Progenitor cell of endocrine pancreas (in vitro differentiated cells): Measurements from ENCODE around the gene ZFP1. TPM values are rescaled to one million over a fixed set of nuclear protein-coding genes. Genes with fewer than 3 reads are reported as not detected.

Experiments used
- DNase-seq: peaks from one replicate; pipeline ENCODE4 v3.0.0; 2021; ENCODE audit warnings: low spot score; ENCODE audit not compliant: unreplicated experiment
- H3K27ac Mint-ChIP-seq: 2 replicates; pipeline ENCODE4 v1.8.0; 2021; ENCODE audit warnings: mild to moderate bottlenecking, moderate library complexity, mixed read lengths
- H3K27me3 Mint-ChIP-seq: 2 replicates; pipeline ENCODE4 v1.8.0; 2021; ENCODE audit warnings: mixed read lengths
- H3K36me3 Mint-ChIP-seq: 2 replicates; pipeline ENCODE4 v1.8.0; 2022; ENCODE audit warnings: mixed read lengths; ENCODE audit not compliant: insufficient read depth
- H3K4me1 Mint-ChIP-seq: 2 replicates; pipeline ENCODE4 v1.8.0; 2021; ENCODE audit warnings: low read depth, mixed read lengths
- H3K4me3 Mint-ChIP-seq: 2 replicates; pipeline ENCODE4 v1.8.0; 2021; ENCODE audit warnings: low read depth, mild to moderate bottlenecking, moderate library complexity, mixed read lengths
- H3K9me3 Mint-ChIP-seq: 2 replicates; pipeline ENCODE4 v1.8.0; 2021; ENCODE audit warnings: low read depth, mixed read lengths
- CTCF ChIP-seq: fragments of 200-600 bp; sonication (generic); IDR thresholded peaks from one replicate; pipeline ENCODE4 v1.5.0; 2021; ENCODE audit warnings: antibody characterized with exemption, mild to moderate bottlenecking; ENCODE audit not compliant: unreplicated experiment
- total RNA-seq: library from RNA; stranded (reverse); gene quantifications from 2 replicates; pipeline ENCODE4 v1.2.1, GENCODE V29; 2021

The ZFP1 gene
- total RNA-seq, 1 donor from 2014 or later, result 17.5 TPM

- no peak for DNase-seq
- no peaks in the 10 kb centered on the region for H3K9me3 Mint-ChIP-seq
- H3K27ac Mint-ChIP-seq, result peak overlapping the region; percentile 45
Observed at GRCh38 chr16:75219088-75219487, 70.8 kb downstream of the ZFP1 start.

GRCh38 chr16:75219838-75220237 is 71.5 kb downstream of the ZFP1 start:
- Mint-ChIP-seq H3K4me3 (no peak overlapping the region), H3K36me3 (no peaks in the 10 kb centered on the region), H3K9me3 (no peaks in the 10 kb centered on the region), H3K27ac (no peak overlapping the region), H3K4me1 (no peaks in the 10 kb centered on the region), H3K27me3 (no peaks in the 10 kb centered on the region)
- no peak for TF ChIP-seq CTCF
- no peak for DNase-seq

More at GRCh38 chr16:75219088-75219487, 70.8 kb downstream of the ZFP1 start:
- Mint-ChIP-seq H3K4me3 (no peak overlapping the region), H3K36me3 (no peaks in the 10 kb centered on the region), H3K27me3 (no peaks in the 10 kb centered on the region), H3K4me1 (no peaks in the 10 kb centered on the region)
- no peak for TF ChIP-seq CTCF

Other genes with a start within 250 kb of the ZFP1 start
- 150 and 154 TPM in 2 replicates for gene WDR59, start 163.4 kb upstream of the ZFP1 start, total RNA-seq
- gene ZNRF1, start 149.5 kb upstream of the ZFP1 start, total RNA-seq, result 66.1 and 71.6 TPM in 2 replicates
- 0.64 and 0.89 TPM in 2 replicates for gene LDHD, start 31.7 kb upstream of the ZFP1 start, total RNA-seq
- gene CTRB2, start 58.6 kb downstream of the ZFP1 start, total RNA-seq, result 1.1 TPM in 1 of 2 replicates, not detected in the other
- gene CTRB1, start 70.5 kb downstream of the ZFP1 start, total RNA-seq, result not detected in 2 replicates
- gene BCAR1, start 103.1 kb downstream of the ZFP1 start, total RNA-seq, result 74.8 and 75.1 TPM in 2 replicates